KBM-7 (cell line): ENCODE measurements around the gene LENG9.

Experiments
- DNase-seq: peaks from one replicate; pipeline ENCODE4 v3.0.0-alpha.2; 2015
- in situ Hi-C: fragments of 300-500 bp; cut with MboI; formaldehyde crosslinking; loops from 2 replicates; pipeline ENCODE4 v1.14.3; 2020; ENCODE audit warnings: low sequenced_read_pairs, low pct_unique_long_range_greater_than_20kb, mixed read lengths

The LENG9 gene

GRCh38 chr19:54430306-54431254 lies 33.0 kb downstream of the LENG9 start:
- in situ Hi-C loops: no loop called here
- peak; percentile 45 for DNase-seq

DNA sequence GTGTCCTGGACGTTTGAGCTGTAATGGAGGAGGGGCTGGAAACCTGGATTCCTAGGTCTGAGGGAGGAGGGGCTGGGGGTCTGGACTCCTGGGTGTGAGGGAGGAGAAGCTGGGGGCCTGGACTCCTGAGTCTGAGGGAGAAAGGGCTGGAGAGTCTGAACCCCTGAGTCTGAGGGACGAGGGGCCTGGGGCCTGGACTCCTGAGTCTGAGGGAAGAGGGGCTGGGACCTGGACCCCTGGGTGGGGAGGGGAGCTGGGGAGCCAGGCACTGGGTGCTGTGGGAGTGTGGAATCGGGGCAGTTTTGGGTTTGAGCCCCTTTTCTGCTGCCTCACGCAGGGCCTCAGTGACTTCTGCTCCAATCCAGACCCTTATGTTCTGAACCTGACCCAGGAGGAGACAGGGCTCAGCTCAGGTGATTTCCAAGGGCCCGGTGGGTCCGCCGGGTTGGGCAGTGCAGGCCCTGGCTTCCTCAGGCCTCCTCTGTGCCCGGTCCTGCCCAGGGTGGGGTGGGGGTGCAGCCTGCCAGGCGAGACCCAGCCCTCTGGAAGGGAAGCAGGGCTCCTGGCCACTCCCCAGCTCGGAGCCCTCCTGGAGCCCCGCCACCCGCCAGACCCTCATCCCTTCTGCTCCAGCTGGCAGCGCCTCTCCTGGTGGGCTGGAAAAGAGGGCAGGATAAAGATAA lies 33.9 kb downstream of the LENG9 start:
- DNase-seq: no peak
- in situ Hi-C loops: no loop called here

GRCh38 chr19:54429176-54429495 lies 34.4 kb downstream of the LENG9 start:
- DNase-seq: no peak
- in situ Hi-C loops: no loop called here

- in situ Hi-C loops: no loop called here
- DNase-seq: no peak
These were observed 35.0 kb downstream of the LENG9 start for GRCh38 chr19:54428323-54429175.

DNA sequence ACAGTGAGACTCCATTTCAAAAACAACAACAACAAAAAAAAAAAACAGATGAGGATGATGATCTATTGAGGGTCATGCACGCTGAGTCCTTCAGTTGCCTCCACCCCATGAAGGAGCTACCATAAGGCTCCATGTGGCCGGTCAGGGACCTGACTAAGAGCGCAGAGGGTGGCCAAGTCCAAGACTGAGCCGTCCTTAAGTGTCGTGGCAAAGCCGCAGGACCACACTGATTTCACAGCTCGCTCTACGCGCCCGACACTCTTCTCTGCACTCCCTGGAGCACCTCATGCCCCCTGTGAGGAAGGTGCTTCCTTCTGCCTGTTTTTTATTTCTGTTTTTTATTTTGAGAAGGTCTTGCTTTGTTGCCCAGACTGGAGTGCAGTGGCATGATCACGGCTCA lies 36.0 kb downstream of the LENG9 start:
- in situ Hi-C loops: no loop called here
- DNase-seq: no peak

GRCh38 chr19:54426291-54426931 lies 37.2 kb downstream of the LENG9 start:
- no peak for DNase-seq

GRCh38 chr19:54425382-54425723 lies 38.2 kb downstream of the LENG9 start:
- in situ Hi-C loops: no loop called here
- no peak for DNase-seq

More at GRCh38 chr19:54426291-54426931, 37.2 kb downstream of the LENG9 start:
- in situ Hi-C loops: no loop called here

DNA sequence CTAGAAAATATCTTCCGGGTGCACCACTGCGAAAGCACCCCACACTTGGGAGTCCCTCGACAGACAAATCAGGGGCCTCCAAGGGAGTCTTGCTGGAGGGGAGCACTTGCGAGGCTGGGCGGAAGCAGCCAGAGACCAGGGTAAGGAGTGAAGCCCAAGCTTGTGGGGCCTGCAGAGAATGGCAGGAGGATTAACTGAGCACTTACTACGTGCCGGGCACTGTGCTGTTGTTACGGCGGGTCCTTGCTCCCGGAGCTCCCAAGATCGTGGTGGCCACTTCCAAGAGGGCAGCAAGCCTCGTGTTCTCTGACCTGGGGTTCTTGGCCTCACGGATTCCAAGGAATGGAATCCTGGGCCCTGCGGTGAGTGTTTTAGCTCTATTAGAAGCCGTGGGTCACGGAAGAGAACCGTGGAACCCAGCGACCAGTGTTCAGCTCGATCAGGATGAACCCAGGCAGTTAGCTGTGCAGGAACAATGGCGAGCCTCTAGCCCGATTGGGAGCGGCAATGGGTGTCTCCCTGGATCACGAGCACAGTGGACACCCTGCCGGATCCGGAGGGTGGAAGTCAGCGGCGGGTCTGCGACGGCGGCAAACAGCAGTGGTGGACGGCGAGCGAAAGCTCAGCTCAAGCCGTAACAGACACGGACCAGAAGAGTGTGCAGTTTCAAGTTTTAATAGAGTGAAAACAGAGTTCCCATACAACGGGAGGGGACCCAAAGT lies 38.8 kb downstream of the LENG9 start:
- no peak for DNase-seq
- in situ Hi-C loops: no loop called here

- in situ Hi-C loops: no loop called here
These were observed 39.4 kb downstream of the LENG9 start for GRCh38 chr19:54424201-54424600.

GRCh38 chr19:54422136-54422535 lies 41.4 kb downstream of the LENG9 start:
- in situ Hi-C loops: no loop called here
- no peak for DNase-seq

More at GRCh38 chr19:54424201-54424600, 39.4 kb downstream of the LENG9 start:
- no peak for DNase-seq

DNA sequence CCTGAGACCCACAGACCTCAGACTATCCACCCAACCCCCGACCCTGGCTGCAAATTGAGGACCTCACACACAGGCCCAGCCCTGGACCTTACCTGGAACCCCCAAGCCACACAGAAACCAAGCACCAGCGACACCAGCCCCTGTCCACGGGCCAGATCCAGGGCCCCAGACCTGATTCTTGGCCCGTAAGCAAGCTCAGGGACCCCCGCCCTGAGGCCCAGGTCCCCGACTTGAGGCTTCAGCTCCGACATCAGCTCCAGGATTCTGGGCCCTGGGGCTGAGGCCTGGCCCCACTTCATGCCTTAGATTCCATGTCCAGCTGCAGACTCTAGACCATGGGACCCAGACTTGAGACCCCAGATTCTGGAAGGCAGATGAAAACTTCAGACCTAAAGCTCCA lies 42.1 kb downstream of the LENG9 start:
- in situ Hi-C loops: no loop called here

DNA sequence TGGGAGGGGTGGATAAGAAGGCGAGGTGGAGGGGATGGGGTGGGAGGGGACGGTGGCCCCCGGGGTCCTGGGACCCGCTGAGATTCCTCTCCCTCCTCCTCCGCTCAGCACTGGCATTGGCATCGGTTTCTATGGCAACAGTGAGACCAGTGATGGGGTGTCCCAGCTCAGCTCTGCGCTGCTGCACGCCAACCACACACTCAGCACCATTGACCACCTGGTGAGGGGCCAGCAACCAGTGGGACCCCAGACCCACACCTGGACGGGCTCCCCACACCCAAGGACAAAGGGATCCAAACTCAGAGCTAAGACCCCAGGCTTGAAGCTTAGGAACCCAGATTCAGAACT lies 42.4 kb downstream of the LENG9 start:
- in situ Hi-C loops: no loop called here
- no peak for DNase-seq

More for the DNA sequence above, 42.1 kb downstream of the LENG9 start:
- DNase-seq: no peak

DNA sequence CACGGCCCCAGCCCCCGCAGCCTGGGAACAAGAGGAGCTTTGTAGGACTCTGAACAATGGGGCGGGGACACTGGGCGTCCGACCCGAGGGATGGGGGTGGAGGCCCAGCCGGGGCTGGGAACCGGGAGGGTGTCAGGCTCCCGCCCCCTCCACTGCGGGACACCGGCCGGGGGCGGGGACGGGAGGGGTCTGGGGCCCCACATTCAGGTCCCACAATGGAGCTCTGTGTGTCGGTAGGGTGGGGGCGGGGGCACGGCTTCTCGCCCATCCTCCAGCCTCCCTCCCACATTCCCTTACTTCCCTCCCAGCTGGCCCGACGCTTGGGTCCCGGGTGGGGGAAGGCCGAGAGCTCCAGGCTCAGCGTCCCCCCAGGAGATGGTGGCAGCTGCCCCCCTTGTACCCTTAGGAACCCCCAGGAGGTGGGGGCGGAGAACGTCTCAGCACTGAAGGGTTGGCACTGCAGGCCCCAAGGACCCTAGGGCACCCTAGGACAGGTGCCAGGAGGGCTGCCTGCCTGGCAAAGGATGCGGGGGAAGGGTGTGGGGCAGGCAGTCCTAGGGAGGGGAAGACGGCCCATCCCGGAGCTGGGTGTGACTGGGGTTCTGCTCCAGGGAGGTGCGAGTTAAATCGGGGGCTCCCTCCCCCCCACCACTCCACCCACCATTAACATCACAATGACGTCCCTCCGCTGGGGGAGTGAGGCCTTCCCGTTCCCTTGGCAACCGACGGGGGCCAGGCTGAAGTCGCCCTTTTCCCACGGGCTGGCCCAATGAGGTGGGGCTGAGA lies 43.0 kb downstream of the LENG9 start:
- in situ Hi-C loops: no loop called here
- no peak for DNase-seq

DNA sequence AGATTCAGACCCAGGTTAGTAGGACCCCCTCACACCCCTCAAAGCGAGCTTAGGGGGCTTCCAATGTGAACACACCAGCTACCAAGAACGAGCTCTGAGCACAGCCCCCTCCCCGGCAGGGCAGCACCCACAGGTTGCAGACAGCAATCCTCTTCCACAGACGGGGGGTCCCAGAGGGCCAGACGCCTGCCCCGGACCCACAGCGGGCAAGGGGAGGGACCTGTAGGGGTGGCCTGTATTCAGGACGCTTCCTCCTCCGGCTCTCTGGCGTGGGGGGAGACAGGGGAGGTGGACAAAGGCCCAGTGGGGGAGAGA lies 43.6 kb downstream of the LENG9 start:
- no peak for DNase-seq
- in situ Hi-C loops: no loop called here

DNA sequence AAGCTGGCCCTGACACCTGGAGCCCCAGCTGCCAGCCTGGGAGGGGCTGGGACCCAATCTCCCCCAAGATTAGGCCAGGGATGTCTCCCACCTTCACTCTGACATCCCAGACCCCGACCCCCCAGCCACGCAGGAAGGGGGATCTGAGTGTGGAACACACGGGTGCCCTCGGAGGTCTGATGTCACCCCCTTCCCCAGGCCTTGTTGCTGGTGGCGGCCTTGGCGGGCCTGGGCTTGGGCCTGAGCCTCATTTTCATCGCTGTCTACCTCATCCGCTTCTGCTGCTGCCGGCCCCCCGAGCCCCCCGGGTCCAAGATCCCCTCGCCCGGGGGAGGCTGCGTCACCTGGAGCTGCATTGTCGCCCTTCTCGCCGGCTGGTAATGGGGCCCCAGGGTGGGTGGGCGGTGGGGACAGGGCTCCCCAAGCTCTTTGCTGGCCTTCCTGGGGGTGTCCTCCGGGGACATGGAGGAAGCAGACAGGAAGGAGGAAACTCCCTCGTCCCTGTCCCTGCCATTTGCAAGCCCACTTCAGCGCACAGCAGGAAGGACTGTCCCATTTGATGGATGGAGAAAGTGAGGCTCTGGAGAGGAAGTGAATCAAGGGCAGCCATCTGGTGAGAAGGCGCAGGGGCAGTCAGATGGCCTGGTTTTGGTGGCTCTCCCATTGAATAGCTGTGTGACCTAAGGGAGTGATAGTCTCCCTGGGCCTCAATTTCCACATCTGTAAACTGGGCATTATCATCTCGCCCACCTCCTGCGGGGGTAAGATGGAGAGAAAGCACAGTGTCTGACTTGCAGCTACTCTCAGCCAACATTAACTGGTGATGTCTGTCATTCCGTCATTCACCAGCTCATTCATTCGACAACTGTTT lies 44.4 kb downstream of the LENG9 start:
- DNase-seq: no peak

GRCh38 chr19:54418030-54418929 lies 45.3 kb downstream of the LENG9 start:
- in situ Hi-C loops: no loop called here
- peak; percentile 86 for DNase-seq

More for the DNA sequence above, 44.4 kb downstream of the LENG9 start:
- in situ Hi-C loops: no loop called here
